B cell (primary cell): Measurements from ENCODE around the gene DDX10. TPM values are rescaled to one million over a fixed set of nuclear protein-coding genes. Genes with fewer than 3 reads are reported as not detected.

ENCODE experiments used
- ATAC-seq: fragments of 200-7000 bp; cut with Tn5 transposase; one replicate; pipeline ENCODE4 v1.10.0; 2021; ENCODE audit warnings: low read depth, mild to moderate bottlenecking, moderate number of reproducible peaks, moderate library complexity
- CTCF ChIA-PET: fragments of 350-600 bp; sonication (Branson Sonifier 250); formaldehyde crosslinking; loops from one replicate; lab custom pipeline; 2021; ENCODE audit warnings: antibody characterized with exemption, inconsistent platforms; lab: Charles Lee
- POLR2A ChIA-PET: fragments of 350-600 bp; sonication (Branson Sonifier 250); formaldehyde crosslinking; loops from one replicate; lab custom pipeline; 2021; ENCODE audit warnings: antibody characterized with exemption; lab: Charles Lee
- DNase-seq: peaks from one replicate; pipeline ENCODE4 v3.0.0; 2013
- H2AFZ ChIP-seq: 2 replicates; pipeline ENCODE4 v1.6.1; 2012; ENCODE audit warnings: mild to moderate bottlenecking, low read depth, low read length; ENCODE audit not compliant: insufficient read depth, poor library complexity, severe bottlenecking
- H3K27ac ChIP-seq, 2 donors: 1 replicate in 1 of 2; 2 replicates in 1 of 2; pipeline ENCODE4 v1.5.1; 2012 to 2013; ENCODE audit warnings: low read length in 2 of 2, mild to moderate bottlenecking in 2 of 2, moderate library complexity in 1 of 2
- H3K27me3 ChIP-seq, 4 experiments: fragments of 200-600 bp in 1 of 4; sonication (generic) in 1 of 4; replicated peaks in 1 of 4; 1 replicate in 2 of 4; 2 replicates in 2 of 4; pipeline versions ENCODE4 v1.6.1 to v1.7.0; 2013 to 2016; ENCODE audit warnings: low read length in 3 of 4, mild to moderate bottlenecking in 2 of 4, mixed read lengths in 1 of 4, moderate library complexity in 1 of 4; ENCODE audit not compliant: insufficient read depth in 4 of 4, control insufficient read depth in 3 of 4; ENCODE audit errors: control extremely low read depth in 1 of 4
- H3K36me3 ChIP-seq, 2 experiments: replicated peaks in 1 of 2; 1 replicate in 1 of 2; 2 replicates in 1 of 2; pipeline versions ENCODE4 v1.6.1 to v1.7.1; 2013; ENCODE audit warnings: low read length in 1 of 2; ENCODE audit not compliant: insufficient read depth in 2 of 2, control insufficient read depth in 1 of 2; ENCODE audit errors: control extremely low read depth in 1 of 2, extremely low read depth in 1 of 2
- H3K4me1 ChIP-seq, 2 donors: fragments of 200-600 bp in 1 of 2; sonication (generic) in 1 of 2; 1 replicate in 1 of 2; 2 replicates in 1 of 2; pipeline versions ENCODE4 v1.5.1 to v1.6.1; 2013 to 2017; ENCODE audit warnings: low read length in 2 of 2; ENCODE audit not compliant: control insufficient read depth in 2 of 2, insufficient read depth in 2 of 2
- H3K4me2 ChIP-seq: replicated peaks from 2 replicates; pipeline ENCODE3; 2012; ENCODE audit warnings: mild to moderate bottlenecking, low read depth, low read length; ENCODE audit not compliant: poor library complexity, severe bottlenecking
- H3K4me3 ChIP-seq, 5 experiments: fragments of 200-600 bp in 1 of 5; sonication (generic) in 1 of 5; 1 replicate in 3 of 5; 2 replicates in 2 of 5; pipeline versions ENCODE4 v1.5.1 to v1.7.0; 2011 to 2016; ENCODE audit warnings: low read length in 4 of 5, mild to moderate bottlenecking in 4 of 5, low read depth in 2 of 5, control low read depth in 1 of 5, moderate library complexity in 1 of 5; ENCODE audit not compliant: insufficient read depth in 1 of 5; ENCODE audit errors: control extremely low read depth in 1 of 5, extremely low read depth in 1 of 5
- H3K79me2 ChIP-seq: fragments of 200-600 bp; sonication (generic); one replicate; pipeline ENCODE4 v1.6.0; 2016; ENCODE audit warnings: low read length; ENCODE audit not compliant: control insufficient read depth, insufficient read depth
- H3K9ac ChIP-seq: fragments of 200-600 bp; sonication (generic); 2 replicates; pipeline ENCODE4 v1.6.1; 2017; ENCODE audit warnings: mild to moderate bottlenecking, low read length, moderate library complexity
- H3K9me3 ChIP-seq, 3 donors: one replicate each; pipeline versions ENCODE4 v1.6.1 to v1.7.1; 2013; ENCODE audit warnings: low read length in 2 of 3; ENCODE audit not compliant: control insufficient read depth in 2 of 3, insufficient read depth in 1 of 3; ENCODE audit errors: control extremely low read depth in 1 of 3
- H4K20me1 ChIP-seq: 2 replicates; pipeline ENCODE4 v1.6.0; 2012; ENCODE audit warnings: mild to moderate bottlenecking, low read length; ENCODE audit not compliant: insufficient read depth, control insufficient read depth, poor library complexity, severe bottlenecking
- H3K27ac Mint-ChIP-seq: one replicate; pipeline ENCODE4 v1.8.0; 2021; ENCODE audit warnings: mixed read lengths
- H3K27me3 Mint-ChIP-seq: one replicate; pipeline ENCODE4 v1.8.0; 2021; ENCODE audit warnings: mixed read lengths
- H3K4me1 Mint-ChIP-seq: one replicate; pipeline ENCODE4 v1.8.0; 2021; ENCODE audit warnings: mixed read lengths
- H3K4me3 Mint-ChIP-seq: one replicate; pipeline ENCODE4 v1.8.0; 2021; ENCODE audit warnings: mixed read lengths
- H3K9me3 Mint-ChIP-seq: one replicate; pipeline ENCODE4 v1.8.0; 2022; ENCODE audit warnings: mixed read lengths; ENCODE audit not compliant: insufficient read depth
- CTCF ChIP-seq: fragments of 200-600 bp; IDR thresholded peaks from one replicate; pipeline ENCODE4 v1.8.0; 2022; ENCODE audit warnings: antibody characterized with exemption, mild to moderate bottlenecking
- EZH2 ChIP-seq: IDR thresholded peaks from 2 replicates; pipeline ENCODE4 v1.6.1; 2012; ENCODE audit warnings: borderline replicate concordance, low read depth, mild to moderate bottlenecking, moderate library complexity, low read length; ENCODE audit not compliant: insufficient read depth, poor library complexity, severe bottlenecking
- WGBS: methylation state at CpG from one replicate; pipeline ENCODE4 v1.1.5; 2013; ENCODE audit warnings: missing lambda C conversion rate; ENCODE audit not compliant: insufficient coverage; 5-methylcytosine and 5-hydroxymethylcytosine counted together
- intact Hi-C: fragments of 100-400 bp; cut with micrococcal nuclease; formaldehyde crosslinking; loops from one replicate; pipeline ENCODE4 v1.10.0; 2022
- polyA plus RNA-seq: library from polyadenylated mRNA; depleted of rRNA; stranded (reverse); fragments of >200 nt; gene quantifications from 2 replicates; pipeline ENCODE4 v1.2.3, GENCODE V29; 2012
- total RNA-seq, 2 donors: library from RNA; stranded (reverse); fragments of 120-200 nt in 1 of 2; gene quantifications; 1 replicate in 1 of 2; 2 replicates in 1 of 2; pipeline versions ENCODE4 v1.2.3 to v1.2.4, GENCODE V29; 2013 to 2022

DDX10 gene
- total and polyA plus RNA-seq, 2 donors (not counting 1 experiment from before 2014, with no cell fraction given): 15.6 to 30.6 TPM

DNA sequence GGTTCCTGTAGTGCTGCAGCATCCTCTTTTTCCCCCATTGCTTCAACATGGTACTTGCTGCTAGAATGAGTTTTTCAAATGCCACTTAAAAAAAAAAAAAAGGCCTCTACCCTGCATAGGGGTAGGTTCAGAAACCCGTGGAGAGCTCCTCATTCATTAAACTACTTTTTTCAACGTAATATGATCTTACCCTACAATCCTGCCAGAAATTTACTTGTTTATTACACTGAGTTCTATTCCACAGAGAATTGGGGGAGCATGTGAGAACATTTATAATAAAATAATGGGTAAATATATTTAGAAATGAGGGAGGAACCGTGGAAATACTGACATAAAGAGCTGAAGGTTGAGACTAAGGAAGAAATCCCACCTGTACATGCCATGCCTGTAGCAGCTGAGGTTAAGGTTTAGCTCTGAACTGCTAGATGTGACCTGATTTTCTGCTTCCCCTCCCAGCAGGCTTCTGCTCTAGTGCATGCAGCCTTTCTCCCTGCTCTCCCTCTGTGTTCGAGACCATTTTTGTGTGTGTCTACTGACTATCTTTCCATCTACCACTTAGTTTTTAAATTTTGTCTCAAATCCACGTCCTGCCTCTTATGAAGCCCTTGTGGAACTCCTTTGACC lies 225.7 kb downstream of the DDX10 start:
- H4K20me1 ChIP-seq: no peaks in the 10 kb centered on the region
- intact Hi-C loops: no loop called here
- no peak overlapping the region for H3K4me3 ChIP-seq
- DNase-seq (no peak), ATAC-seq (no peak)
- no peak overlapping the region for H3K4me3 Mint-ChIP-seq
- WGBS: no CpG with 5 or more reads among the region's 5 CpGs
- no peak overlapping the region for H3K27ac Mint-ChIP-seq
- H3K4me1 Mint-ChIP-seq: peaks cover 2% of the 10 kb centered on the region
- POLR2A ChIA-PET: no interaction called here
- H3K27ac ChIP-seq: no peak overlapping the region
- H3K79me2 ChIP-seq: no peaks in the 10 kb centered on the region
- no peaks in the 10 kb centered on the region for H3K36me3 ChIP-seq
- H3K9me3 ChIP-seq: no peaks in the 10 kb centered on the region
- no peak overlapping the region for H3K4me2 ChIP-seq
- H2AFZ ChIP-seq: no peak overlapping the region
- no peaks in the 10 kb centered on the region for H3K9me3 Mint-ChIP-seq
- peaks cover 0 to under 1% of the 10 kb centered on the region in 2 donors for H3K4me1 ChIP-seq
- H3K27me3 ChIP-seq: no peaks in the 10 kb centered on the region
- no peaks in the 10 kb centered on the region for H3K27me3 Mint-ChIP-seq
- CTCF ChIA-PET: no interaction called here
- TF ChIP-seq EZH2: no peak
- TF ChIP-seq CTCF: no peak
- no peak overlapping the region for H3K9ac ChIP-seq

- no peaks in the 10 kb centered on the region for H4K20me1 ChIP-seq
- no peak overlapping the region for H3K4me2 ChIP-seq
- no CpG with 5 or more reads among the region's 2 CpGs for WGBS
- no peak overlapping the region for H3K9ac ChIP-seq
- H3K27me3 Mint-ChIP-seq: no peaks in the 10 kb centered on the region
- H3K27ac ChIP-seq: no peak overlapping the region
- no peaks in the 10 kb centered on the region for H3K9me3 ChIP-seq
- no peak overlapping the region for H3K4me3 Mint-ChIP-seq
- no peaks in the 10 kb centered on the region for H3K9me3 Mint-ChIP-seq
- H3K4me1 ChIP-seq: peaks cover 0 to 6% of the 10 kb centered on the region in 2 donors
- H2AFZ ChIP-seq: no peak overlapping the region
- CTCF ChIA-PET: no interaction called here
- intact Hi-C loops: no loop called here
- H3K79me2 ChIP-seq: no peaks in the 10 kb centered on the region
- no peak overlapping the region for H3K4me3 ChIP-seq
- H3K36me3 ChIP-seq: no peaks in the 10 kb centered on the region
- ATAC-seq (no peak), DNase-seq (no peak)
- peaks cover 7% of the 10 kb centered on the region for H3K4me1 Mint-ChIP-seq
- H3K27me3 ChIP-seq: no peaks in the 10 kb centered on the region
- TF ChIP-seq CTCF (no peak), EZH2 (no peak)
- no peak overlapping the region for H3K27ac Mint-ChIP-seq
- POLR2A ChIA-PET: no interaction called here
Measured at GRCh38 chr11:108891143-108891542, 226.3 kb downstream of the DDX10 start.
